Activated T-cell treated with anti-CD3 and anti-CD28 coated beads for 4 hours (primary cell): ENCODE data around the gene SPATS2L.

Source experiments
- DNase-seq: peaks from one replicate; pipeline ENCODE4 v3.0.0-alpha.2; 2020

The SPATS2L gene

DNA sequence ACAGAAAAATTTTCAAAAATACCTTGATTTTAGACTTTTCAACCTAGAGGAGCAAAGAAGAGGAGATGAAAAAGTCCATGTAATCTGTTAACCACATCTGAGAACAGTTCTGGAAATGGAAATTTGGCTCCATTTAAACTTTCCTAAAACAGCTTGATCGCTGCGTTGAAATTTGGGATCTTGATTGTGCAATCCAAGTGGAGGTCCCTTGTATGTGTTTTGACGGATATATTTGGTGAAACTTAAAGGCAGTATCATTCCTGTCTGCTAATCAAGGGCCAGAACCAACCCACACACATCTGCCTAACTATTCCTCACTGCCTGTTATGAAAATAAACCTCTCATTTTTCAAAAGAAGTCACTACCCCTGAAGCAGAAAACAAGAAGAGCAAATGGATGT, 46.6 kb downstream of the SPATS2L start:
- DNase-seq = no peak

GRCh38 chr2:200353874-200354273, 47.4 kb downstream of the SPATS2L start:
- DNase-seq = no peak

DNA sequence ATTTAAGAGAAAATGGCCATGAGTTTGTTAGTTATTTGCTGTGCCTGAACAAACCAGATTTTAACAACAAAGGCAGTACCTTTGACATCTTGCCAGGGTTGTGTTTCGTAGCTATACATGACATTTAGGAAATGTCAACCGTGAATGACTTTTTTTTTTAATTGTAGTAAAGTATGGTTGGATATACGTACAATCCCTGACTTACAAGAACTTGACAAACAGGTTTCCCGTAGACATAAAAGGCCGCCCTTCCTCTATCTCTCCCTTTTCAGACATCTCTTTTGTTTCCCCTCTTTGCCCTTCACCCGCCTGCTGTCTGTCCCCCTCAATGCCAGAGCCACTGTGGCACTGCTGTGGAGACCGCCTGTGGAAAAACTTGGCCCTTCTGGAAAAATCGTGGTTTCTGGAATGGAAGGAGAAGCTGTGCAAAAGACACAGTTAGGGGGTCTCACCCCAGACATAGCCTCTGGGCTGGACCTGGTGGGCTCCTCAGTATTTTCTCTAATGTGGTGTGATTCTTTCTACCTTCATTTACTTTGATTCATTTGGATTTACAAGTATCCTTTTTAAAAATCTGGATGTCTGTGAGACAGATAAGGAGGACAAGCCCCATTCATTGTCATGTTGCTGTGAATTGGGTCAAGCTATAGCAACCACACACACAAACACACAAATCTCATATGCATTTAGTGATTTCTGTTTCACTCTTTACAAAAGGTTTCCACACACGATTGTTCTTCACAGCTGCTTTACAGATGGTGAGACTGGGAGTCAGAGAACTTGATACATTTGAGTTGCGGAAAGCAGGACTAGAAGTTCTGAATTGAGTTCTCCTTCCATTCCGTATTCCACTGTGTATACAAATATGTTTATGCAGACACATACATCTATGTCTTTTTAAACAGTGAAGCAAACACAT, 48.6 kb downstream of the SPATS2L start:
- no peak for DNase-seq

DNA sequence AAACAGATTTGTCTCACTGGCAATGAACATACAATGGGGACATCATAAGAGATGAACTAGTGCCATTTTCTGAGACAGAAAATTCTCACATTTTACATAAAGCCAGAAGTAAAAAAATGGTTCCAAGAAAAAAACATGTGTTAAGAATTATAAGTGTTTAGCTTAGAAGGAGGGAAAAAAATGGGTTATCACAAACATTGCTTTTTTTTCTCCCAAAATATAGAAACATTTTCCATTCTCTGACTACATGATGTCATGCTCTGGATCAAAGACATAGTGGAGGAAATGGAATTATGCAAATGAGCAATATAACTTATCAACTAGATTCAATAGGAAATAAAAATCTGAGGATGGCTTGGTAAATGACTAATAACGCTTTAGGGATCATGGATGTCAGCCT, 49.8 kb downstream of the SPATS2L start:
- DNase-seq = no peak

DNA sequence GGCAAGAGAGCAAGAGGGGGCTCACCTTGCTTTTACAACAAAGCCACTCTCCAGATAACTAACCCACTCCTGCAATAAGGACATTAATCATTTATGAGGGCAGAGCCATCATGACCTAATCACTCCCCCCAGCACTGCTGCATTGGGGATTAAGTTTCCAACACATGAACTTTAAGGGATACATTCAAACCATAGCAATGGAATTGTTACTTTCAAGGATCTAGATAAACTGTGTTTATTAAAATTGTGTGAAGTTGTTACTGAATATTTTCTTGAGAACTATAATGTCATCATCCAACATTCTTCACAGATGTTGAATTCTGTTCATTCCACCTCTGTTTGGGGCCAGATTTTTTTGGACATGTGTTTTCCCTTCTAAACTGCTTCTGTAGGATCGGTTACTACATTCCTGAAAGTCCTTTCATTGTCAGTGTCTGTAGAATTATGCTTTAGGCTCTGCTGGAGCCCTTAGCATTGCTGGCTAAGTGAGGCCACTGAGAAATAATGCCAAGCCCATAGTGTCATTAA, 50.4 kb downstream of the SPATS2L start:
- no peak for DNase-seq

GRCh38 chr2:200357845-200358244, 51.4 kb downstream of the SPATS2L start:
- DNase-seq = no peak

- no peak for DNase-seq
These were observed 53.1 kb downstream of the SPATS2L start for GRCh38 chr2:200359552-200359951.

DNA sequence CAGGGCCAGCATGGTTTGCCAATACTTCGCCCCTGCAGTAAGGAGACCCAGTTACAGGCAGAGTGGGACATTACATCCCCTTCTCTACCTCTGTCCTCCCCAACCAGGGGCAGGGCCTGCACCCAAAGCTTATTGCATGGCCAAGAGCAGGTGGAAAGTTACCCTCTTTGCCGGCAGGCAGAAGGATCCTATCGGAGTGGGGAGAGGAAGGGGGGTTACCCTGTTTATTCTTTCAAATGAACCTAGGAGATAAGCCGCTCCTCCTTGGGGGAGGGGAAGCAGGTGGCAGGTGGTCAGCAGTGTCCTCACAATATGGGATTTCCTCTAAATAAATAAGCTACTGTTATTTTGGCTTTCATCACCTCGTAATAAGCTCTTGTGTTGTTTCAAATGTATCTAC, 53.9 kb downstream of the SPATS2L start:
- DNase-seq = no peak

DNA sequence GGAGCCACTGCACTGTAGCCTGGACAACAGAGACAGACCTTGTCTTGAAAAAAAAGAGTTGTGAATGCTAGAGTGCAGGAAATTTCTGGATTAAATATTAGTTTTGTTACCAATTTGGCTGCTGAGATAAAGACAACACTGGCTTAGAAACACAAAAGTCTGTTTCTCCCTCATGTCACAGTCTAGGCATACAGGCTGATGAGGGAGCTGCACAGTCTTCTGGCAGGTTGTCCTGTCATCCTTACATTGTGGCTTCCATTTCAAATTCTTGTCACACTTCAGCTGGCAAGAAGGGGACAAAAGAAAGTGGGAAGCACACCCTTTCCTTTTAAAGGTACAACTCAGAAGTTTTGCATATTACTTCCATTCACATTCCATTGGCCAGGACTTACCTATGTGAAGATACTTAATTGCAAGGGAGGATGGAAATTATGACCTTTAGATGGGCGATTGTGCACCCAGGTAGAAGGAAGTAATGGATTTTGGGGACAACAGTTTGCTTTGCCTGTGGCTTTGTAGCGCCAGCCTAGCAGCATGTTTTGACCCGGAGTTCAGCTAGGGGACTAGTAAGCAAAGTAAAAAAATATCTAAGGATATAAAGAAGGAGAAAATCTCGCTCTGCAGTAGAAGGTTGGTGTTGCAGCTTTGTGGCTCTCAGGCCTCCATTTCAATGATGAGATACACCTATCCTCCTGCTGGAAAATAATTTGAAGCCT, 55.9 kb downstream of the SPATS2L start:
- no peak for DNase-seq

DNA sequence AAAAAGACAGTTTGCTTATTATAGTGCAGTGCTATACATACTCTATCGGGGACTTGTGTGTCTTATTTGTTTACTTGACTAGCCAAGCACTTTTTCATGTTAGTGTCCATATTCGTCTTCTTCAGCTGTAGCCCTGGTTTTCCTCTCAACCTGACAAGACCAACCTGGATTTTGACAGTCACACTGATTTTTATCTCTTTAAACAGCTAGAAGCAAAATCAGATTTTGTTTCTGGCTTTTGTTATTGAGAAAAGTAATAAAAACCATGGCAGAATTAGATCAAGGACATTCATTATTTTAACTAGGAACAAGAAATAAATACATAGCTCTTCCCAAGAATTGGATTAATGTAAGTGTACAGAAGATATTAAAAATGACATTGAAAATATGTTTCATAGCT, 56.8 kb downstream of the SPATS2L start:
- DNase-seq = no peak

DNA sequence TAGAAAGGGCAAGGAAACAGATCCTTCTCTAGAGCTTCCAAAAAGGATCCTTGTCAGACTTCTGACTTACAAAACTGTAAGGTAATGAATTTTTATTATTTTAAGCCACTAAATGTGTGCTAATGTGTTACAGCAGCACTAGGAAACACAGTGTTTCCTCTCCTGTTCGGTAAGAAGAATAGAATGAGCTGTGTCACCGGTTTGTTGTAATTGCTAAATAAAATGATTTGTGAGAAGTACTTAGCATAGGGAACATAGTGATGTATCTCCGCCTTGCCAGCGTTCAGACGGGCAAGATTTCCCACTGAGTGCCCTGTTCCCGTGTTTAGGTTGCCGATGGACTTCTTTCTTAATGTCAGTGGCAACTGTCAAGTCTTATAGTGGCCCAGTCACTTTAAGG, 57.6 kb downstream of the SPATS2L start:
- no peak for DNase-seq

GRCh38 chr2:200364620-200365019, 58.1 kb downstream of the SPATS2L start:
- no peak for DNase-seq

DNA sequence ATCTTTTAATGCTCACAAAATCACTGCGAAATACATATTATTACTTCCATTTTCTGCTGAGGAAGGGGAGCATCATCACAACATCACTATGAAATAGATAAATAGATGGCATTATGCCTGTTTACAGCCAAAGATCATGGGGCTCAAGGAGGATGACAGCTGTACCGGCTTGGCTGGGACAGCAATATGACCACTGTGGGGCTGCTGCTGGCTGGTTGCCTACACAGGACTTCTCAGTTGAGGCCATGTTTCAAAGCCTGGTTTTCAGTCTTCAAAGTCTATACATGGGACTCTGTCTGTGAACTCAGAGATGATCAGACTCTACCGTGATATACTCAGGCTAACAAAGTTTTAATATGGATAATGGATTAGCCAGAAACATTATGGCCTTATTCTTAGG, 58.7 kb downstream of the SPATS2L start:
- DNase-seq = no peak

DNA sequence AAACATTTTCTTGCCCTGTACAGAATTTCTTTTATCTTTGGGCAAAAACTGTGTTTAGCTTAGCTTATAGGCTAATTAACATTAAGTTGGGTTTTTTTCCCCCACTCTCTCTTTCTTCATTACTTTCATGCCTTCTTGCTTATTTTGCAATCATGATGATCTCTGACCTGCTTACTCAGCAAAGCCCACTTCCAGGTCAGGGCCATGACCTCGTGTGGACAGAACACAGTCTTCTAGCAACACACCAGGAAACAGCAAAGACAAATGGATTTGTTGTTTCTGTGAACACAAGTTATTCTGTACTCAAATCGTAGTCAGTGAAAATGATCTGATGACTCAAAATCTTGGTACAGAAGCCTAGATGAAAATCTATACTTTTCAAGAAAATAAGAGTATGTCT, 60.7 kb downstream of the SPATS2L start:
- DNase-seq = no peak

- no peak for DNase-seq
These were observed 63.4 kb downstream of the SPATS2L start for GRCh38 chr2:200369886-200370285.

GRCh38 chr2:200373231-200373630, 66.7 kb downstream of the SPATS2L start:
- no peak for DNase-seq

DNA sequence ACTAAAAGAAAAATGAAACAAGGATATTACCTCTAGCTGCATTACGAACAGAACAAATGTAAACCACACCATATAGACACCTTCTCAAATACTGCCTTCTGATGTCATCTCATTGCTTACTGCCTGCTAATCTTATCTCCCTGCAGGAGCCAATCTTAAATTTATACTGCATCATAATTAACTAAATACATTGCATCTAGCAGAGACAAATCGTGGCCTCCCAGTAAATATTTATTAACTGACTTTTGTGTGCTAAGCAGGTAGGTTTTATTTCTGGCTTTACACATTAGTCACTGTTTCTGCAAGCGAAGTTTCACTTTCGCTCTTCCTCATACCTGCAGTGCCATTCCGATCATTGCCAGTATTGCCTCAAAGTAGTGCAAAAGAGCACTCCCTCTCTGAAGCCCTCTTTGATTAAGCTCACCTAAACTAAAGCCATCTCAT, 67.5 kb downstream of the SPATS2L start:
- DNase-seq = peak; percentile 29

DNA sequence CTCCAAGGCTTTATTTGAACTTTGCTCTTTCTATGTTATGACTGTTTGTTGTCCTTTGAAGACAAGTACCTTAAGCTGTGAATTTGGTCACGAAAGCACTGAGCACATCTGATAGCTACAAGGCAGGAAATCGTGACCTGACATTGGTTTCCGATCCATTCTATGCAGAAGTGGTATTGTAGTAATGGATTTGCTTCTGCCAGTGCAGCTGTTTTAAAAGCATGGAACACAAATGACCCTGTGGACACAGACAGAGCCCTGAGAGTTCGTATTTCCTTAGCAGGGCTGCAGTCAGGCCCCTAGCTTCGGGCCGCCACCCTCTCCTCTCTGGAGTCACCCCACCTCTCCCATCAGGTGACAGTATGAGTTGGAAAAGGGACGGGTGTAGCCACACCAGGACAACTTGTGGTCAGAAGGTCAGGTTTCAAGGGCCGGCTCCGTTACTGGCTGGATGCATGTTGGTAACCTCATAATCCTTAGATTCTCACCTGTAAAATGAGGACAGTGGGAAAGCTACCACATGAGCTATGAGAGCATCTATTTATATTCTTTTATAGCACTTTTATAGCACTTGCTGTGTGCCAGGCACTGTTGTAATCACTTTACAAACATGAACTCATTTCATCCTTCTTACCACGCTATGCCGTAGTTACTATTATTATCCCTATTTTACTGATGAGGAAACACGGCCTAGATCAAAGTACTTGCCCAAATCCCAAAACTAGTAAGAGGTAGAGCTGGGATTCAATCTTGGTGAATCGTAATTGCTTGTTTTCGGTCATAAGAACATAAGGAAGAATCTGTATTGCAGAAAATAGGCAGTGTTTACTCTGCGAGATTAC, 70.2 kb downstream of the SPATS2L start:
- DNase-seq = no peak

- no peak for DNase-seq
These were observed 71.2 kb downstream of the SPATS2L start for GRCh38 chr2:200377355-200378336.

DNA sequence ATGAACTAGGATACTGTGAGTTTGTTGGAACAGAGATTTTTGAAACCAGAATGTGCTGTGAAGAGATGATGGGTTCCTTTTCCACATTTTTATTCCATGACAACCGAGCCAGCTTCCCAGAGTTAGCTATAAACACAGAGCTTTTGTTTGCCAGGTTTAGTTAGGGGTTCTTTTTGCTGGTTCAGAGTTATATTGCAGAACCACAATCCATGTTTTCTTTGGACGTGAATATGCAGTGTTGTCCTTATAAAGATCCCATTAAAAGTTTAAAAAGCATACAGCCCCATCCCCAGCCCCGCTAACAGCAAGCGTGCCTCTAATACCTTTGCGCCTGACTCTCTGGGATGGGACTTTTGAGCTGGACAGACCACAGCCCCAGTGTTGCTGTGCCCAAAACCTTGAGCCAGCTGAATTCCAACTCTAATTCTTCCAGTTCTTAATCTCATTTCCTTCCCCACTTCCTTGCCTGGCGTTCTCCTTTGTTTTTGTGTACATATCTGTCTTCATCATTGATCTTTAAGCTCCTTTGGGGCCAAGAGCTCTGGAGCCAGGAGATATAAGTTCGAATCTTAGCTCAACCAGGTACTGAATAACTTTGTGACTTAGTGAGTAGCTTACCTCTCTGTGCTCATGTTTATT, 72.3 kb downstream of the SPATS2L start:
- no peak for DNase-seq

- no peak for DNase-seq
These were observed 73.1 kb downstream of the SPATS2L start for GRCh38 chr2:200379481-200380090.
